DOHH2 (cell line): Measurements from ENCODE around the gene KIF6.

ENCODE experiments used
- H3F3A ChIP-seq: fragments of 200-600 bp; sonication (generic), shearing (Covaris generic); 2 replicates; pipeline ENCODE4 v1.6.0; 2016; ENCODE audit warnings: antibody characterized with exemption, mild to moderate bottlenecking; ENCODE audit not compliant: control insufficient read depth, insufficient read depth
- H3K27ac ChIP-seq: fragments of 200-600 bp; sonication (generic); 2 replicates; pipeline ENCODE4 v1.5.1; 2014; ENCODE audit warnings: low read depth, mild to moderate bottlenecking, low read length, moderate library complexity
- H3K27me3 ChIP-seq: fragments of 200-600 bp; sonication (generic); 2 replicates; pipeline ENCODE4 v1.6.1; 2014; ENCODE audit warnings: mild to moderate bottlenecking, low read length, mixed read lengths; ENCODE audit not compliant: control insufficient read depth
- H3K36me3 ChIP-seq: fragments of 200-600 bp; sonication (generic); 2 replicates; pipeline ENCODE4 v1.6.1; 2014; ENCODE audit warnings: mild to moderate bottlenecking, low read length, moderate library complexity, mixed read lengths; ENCODE audit not compliant: control insufficient read depth
- H3K4me1 ChIP-seq: fragments of 200-600 bp; sonication (generic); 2 replicates; pipeline ENCODE4 v1.6.1; 2014; ENCODE audit warnings: mild to moderate bottlenecking, low read length, mixed read lengths; ENCODE audit not compliant: control insufficient read depth
- H3K4me2 ChIP-seq: fragments of 200-600 bp; sonication (generic); 2 replicates; pipeline ENCODE4 v1.6.0; 2014; ENCODE audit warnings: mild to moderate bottlenecking, low read length, moderate library complexity
- H3K4me3 ChIP-seq: fragments of 200-600 bp; sonication (generic); 2 replicates; pipeline ENCODE4 v1.5.1; 2014; ENCODE audit warnings: mild to moderate bottlenecking, low read length, mixed read lengths
- H3K79me2 ChIP-seq: fragments of 200-600 bp; sonication (generic); 2 replicates; pipeline ENCODE4 v1.6.1; 2014; ENCODE audit warnings: mild to moderate bottlenecking, low read length, mixed read lengths; ENCODE audit not compliant: control insufficient read depth
- H3K9me2 ChIP-seq: fragments of 200-600 bp; sonication (generic); replicated peaks from 2 replicates; pipeline ENCODE4 v1.6.1; 2014; ENCODE audit warnings: mild to moderate bottlenecking, low read length, mixed read lengths; ENCODE audit not compliant: control insufficient read depth
- H3K9me3 ChIP-seq: fragments of 200-600 bp; sonication (generic); 2 replicates; pipeline ENCODE4 v1.6.1; 2014; ENCODE audit warnings: antibody characterized with exemption, low read length, mixed read lengths; ENCODE audit not compliant: control insufficient read depth, insufficient read depth
- H4K20me1 ChIP-seq: fragments of 200-600 bp; sonication (generic); 2 replicates; pipeline ENCODE4 v1.6.0; 2014; ENCODE audit warnings: low read depth, mild to moderate bottlenecking, antibody characterized with exemption, low read length, moderate library complexity; ENCODE audit not compliant: control insufficient read depth, insufficient read depth
- CTCF ChIP-seq: fragments of 200-600 bp; sonication (generic); IDR thresholded peaks from one replicate; pipeline ENCODE4 v1.5.1; 2014; ENCODE audit warnings: antibody characterized with exemption, mild to moderate bottlenecking, low read depth, low read length; ENCODE audit not compliant: poor library complexity, severe bottlenecking
- EZH2phosphoT487 ChIP-seq: fragments of 200-600 bp; sonication (generic); IDR thresholded peaks from 2 replicates; pipeline ENCODE4 v1.6.1; 2017; ENCODE audit warnings: borderline replicate concordance, mild to moderate bottlenecking, antibody characterized with exemption, low read length, moderate library complexity, mixed read lengths

Gene KIF6

GRCh38 chr6:39623750-39624149 is 101.5 kb downstream of the KIF6 start:
- Histone ChIP-seq H3K36me3 (no peaks in the 10 kb centered on the region), H3K4me3 (no peak overlapping the region), H3K27ac (no peak overlapping the region), H4K20me1 (no peaks in the 10 kb centered on the region), H3K27me3 (no peaks in the 10 kb centered on the region), H3K9me3 (no peaks in the 10 kb centered on the region), H3K4me1 (no peaks in the 10 kb centered on the region), H3K9me2 (no peaks in the 10 kb centered on the region), H3K79me2 (no peaks in the 10 kb centered on the region), H3K4me2 (no peak overlapping the region), H3F3A (no peaks in the 10 kb centered on the region)
- TF ChIP-seq EZH2phosphoT487 (no peak), CTCF (no peak)

- no peaks in the 10 kb centered on the region for H3K27me3 ChIP-seq
- no peaks in the 10 kb centered on the region for H3F3A ChIP-seq
- no peaks in the 10 kb centered on the region for H3K4me1 ChIP-seq
- H3K9me2 ChIP-seq = no peaks in the 10 kb centered on the region
- H3K9me3 ChIP-seq = no peaks in the 10 kb centered on the region
- TF ChIP-seq EZH2phosphoT487 = no peak
- no peak for TF ChIP-seq CTCF
- H3K4me3 ChIP-seq = no peak overlapping the region
- no peak overlapping the region for H3K27ac ChIP-seq
- H3K4me2 ChIP-seq = no peak overlapping the region
- H4K20me1 ChIP-seq = no peaks in the 10 kb centered on the region
- H3K36me3 ChIP-seq = no peaks in the 10 kb centered on the region
- H3K79me2 ChIP-seq = no peaks in the 10 kb centered on the region
Observed at GRCh38 chr6:39617520-39617919, 107.7 kb downstream of the KIF6 start.

DNA sequence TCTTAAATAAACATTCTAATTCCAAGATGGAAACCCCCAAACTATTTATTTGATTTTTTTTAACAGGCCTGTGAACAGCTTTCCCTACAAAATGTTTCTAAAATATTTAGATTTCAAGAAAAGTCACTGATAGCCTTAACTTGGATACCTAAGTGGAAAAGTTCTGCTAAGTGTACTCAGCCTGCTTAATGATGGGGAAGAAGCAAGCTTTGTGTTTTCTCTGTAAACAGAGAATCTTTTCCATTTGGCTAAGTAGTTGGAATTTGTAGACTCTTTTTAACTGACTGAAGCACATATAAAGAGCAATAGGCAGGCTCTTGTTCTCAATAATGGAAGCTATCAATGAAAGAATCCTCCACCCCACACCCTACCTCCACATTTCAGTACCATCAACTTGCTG is 108.2 kb downstream of the KIF6 start:
- Histone ChIP-seq H3F3A (no peaks in the 10 kb centered on the region), H3K9me2 (no peaks in the 10 kb centered on the region), H4K20me1 (no peaks in the 10 kb centered on the region), H3K4me1 (no peaks in the 10 kb centered on the region), H3K36me3 (no peaks in the 10 kb centered on the region), H3K9me3 (no peaks in the 10 kb centered on the region), H3K27ac (no peak overlapping the region), H3K27me3 (no peaks in the 10 kb centered on the region), H3K4me2 (no peak overlapping the region), H3K79me2 (no peaks in the 10 kb centered on the region), H3K4me3 (no peak overlapping the region)
- no peak for TF ChIP-seq CTCF
- TF ChIP-seq EZH2phosphoT487 = no peak

DNA sequence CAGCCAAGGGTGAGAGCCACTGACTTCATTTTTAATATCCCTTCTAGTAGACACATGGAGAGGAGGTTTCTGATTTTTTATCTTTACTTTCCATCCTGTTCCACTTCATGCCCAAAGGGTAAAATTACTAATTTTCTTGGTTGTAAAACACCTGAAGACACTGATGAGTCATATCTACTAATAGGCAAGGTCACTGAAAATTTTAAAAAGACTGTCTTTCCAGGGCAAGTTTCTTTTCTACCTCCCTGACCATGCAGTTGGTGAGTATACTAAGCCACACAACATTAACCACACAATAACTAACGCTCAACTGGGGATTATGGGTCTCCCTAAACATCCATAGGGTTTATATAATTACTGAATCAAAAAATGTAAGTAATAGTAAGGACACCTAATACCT is 109.6 kb downstream of the KIF6 start:
- no peaks in the 10 kb centered on the region for H3K4me1 ChIP-seq
- H3K9me3 ChIP-seq = no peaks in the 10 kb centered on the region
- no peaks in the 10 kb centered on the region for H4K20me1 ChIP-seq
- H3F3A ChIP-seq = no peaks in the 10 kb centered on the region
- H3K4me3 ChIP-seq = no peak overlapping the region
- no peak overlapping the region for H3K27ac ChIP-seq
- no peaks in the 10 kb centered on the region for H3K9me2 ChIP-seq
- H3K36me3 ChIP-seq = no peaks in the 10 kb centered on the region
- no peaks in the 10 kb centered on the region for H3K27me3 ChIP-seq
- no peak overlapping the region for H3K4me2 ChIP-seq
- TF ChIP-seq EZH2phosphoT487 = no peak
- TF ChIP-seq CTCF = no peak
- no peaks in the 10 kb centered on the region for H3K79me2 ChIP-seq
